HFF-Myc (cell line): Measurements from ENCODE around the gene BOC.

Experiments used
- DNase-seq: peaks from one replicate; pipeline ENCODE4 v3.0.0-alpha.2; 2011; ENCODE audit warnings: low read depth; ENCODE audit errors: extremely low read depth
- H3K4me3 ChIP-seq: replicated peaks from 2 replicates; pipeline ENCODE4 v1.5.1; 2011; ENCODE audit warnings: low read depth, mild to moderate bottlenecking, control low read depth, low read length
- TF ChIP-seq, protein P1 (sequence below): IDR thresholded peaks from 2 replicates; pipeline ENCODE4 v1.5.1; 2012; ENCODE audit warnings: mild to moderate bottlenecking, low read depth, low read length, control low read depth; ENCODE audit errors: missing control alignments

Gene BOC

DNA sequence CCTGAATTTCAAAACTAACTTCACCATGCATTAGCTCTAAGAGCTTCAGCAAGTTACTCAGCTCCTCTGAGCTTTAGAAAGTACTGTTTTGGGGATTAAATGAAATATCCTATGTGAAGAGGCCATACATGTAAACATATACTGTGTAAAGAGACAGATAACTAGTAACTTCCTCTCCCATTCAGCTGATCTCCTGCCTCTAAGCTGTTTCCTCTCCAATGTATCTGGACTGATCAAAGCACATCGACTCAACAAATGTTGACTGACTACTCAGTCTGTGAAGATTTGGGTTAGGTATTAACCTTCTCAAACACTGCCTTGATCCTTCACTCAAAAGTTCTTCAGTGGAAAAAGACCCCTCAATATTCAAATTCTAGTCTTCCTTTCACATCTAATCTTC, 82.0 kb downstream of the BOC start:
- DNase-seq = no peak
- H3K4me3 ChIP-seq = no peak overlapping the region
- TF ChIP-seq, protein P1, sequence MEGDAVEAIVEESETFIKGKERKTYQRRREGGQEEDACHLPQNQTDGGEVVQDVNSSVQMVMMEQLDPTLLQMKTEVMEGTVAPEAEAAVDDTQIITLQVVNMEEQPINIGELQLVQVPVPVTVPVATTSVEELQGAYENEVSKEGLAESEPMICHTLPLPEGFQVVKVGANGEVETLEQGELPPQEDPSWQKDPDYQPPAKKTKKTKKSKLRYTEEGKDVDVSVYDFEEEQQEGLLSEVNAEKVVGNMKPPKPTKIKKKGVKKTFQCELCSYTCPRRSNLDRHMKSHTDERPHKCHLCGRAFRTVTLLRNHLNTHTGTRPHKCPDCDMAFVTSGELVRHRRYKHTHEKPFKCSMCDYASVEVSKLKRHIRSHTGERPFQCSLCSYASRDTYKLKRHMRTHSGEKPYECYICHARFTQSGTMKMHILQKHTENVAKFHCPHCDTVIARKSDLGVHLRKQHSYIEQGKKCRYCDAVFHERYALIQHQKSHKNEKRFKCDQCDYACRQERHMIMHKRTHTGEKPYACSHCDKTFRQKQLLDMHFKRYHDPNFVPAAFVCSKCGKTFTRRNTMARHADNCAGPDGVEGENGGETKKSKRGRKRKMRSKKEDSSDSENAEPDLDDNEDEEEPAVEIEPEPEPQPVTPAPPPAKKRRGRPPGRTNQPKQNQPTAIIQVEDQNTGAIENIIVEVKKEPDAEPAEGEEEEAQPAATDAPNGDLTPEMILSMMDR = no peak

DNA sequence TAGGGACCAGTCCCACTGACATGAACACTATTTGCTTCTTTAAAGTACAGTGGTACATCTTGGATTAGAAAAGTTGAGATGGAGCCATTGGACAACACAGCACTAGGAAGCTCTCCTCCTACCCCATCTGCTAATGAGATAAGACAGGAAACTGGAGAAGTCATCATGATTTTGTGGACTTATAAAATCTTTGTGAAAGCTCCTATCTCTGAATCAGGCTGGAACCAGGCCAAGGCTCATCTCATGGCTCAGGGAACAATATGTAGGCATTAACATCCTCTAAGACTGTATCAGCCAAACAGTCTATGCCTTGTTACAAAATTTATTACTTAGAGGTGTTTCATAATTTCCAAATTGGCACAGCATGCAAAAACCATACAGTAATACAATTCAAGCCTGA, 84.1 kb downstream of the BOC start:
- TF ChIP-seq, protein P1 = no peak
- no peak for DNase-seq
- H3K4me3 ChIP-seq = no peak overlapping the region

DNA sequence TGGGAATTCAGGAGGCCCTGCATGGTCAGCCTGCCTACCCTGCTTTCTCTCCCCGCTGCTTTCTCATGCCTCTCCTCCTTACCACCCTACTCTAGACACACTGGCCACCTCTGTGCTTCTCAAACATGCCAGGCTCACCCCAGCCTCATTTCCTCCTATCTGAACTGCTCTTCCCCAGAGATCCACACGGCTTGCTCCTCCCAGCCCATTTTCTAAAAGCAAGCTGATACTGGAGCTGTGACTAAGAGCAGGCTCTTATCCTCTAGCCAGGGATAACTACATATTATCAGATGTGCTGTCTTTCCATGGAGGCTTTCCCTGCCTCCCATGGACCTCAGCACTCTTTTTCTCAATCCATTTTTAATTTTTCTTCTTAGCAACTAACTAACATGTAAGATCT, 85.9 kb downstream of the BOC start:
- TF ChIP-seq, protein P1 = no peak
- H3K4me3 ChIP-seq = no peak overlapping the region
- DNase-seq = no peak

DNA sequence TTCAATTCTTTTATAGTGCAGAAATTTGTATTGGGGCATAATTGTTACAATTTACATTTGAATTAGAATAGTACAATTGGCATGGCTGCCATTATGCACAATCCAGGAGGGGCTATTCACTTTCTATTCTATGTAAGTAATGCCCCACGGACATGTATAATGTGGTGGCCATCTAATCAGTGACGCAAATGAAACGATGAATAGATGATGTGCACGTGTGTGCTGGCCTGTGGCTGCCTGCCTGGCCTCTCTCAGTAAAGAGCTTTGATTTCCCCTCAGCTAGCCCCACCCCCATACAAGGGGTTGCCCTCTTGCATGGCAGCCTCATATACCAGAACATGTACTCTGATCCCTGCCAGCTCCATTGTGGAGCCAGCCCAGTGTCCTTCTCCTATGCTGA, 86.5 kb downstream of the BOC start:
- TF ChIP-seq, protein P1 = no peak
- H3K4me3 ChIP-seq = no peak overlapping the region
- no peak for DNase-seq

DNA sequence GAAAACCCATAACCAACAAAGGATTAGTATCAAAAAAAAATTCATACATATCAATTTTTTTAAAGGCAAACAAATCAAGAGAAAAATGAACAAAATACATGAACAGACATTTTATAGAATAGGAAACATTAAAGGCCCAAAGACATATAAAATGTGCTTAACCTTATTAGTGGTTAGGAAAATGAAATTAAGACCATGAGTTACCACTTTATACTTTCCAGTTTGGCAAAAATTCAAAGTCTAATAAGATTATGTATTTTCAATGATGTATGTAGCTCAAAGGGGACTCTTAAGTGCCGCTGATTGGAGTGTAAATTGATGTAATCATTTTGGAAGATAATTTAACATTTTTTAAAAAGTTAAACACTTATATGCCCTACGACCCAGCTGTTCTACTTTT, 89.2 kb downstream of the BOC start:
- DNase-seq = no peak
- H3K4me3 ChIP-seq = no peak overlapping the region
- TF ChIP-seq, protein P1 = no peak

DNA sequence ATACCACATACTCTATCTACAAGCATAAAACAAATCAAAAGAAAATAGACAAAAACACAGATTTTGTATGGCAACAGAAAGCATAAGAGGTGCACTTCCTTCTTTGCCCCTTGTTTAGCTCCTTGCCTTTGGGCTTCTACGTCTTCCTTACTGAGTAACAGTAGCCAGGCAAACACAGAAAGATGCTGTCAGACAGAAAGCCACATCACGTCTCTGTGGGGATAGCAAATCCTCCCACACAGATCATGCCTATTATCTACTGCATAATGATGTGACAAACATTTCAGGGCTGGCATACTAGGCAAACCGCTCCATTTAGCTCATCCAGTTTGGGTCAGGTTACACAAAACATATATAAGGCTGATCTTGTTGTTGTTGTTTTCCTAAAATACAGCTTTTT, 92.7 kb downstream of the BOC start:
- no peak overlapping the region for H3K4me3 ChIP-seq
- DNase-seq = no peak
- TF ChIP-seq, protein P1 = no peak

DNA sequence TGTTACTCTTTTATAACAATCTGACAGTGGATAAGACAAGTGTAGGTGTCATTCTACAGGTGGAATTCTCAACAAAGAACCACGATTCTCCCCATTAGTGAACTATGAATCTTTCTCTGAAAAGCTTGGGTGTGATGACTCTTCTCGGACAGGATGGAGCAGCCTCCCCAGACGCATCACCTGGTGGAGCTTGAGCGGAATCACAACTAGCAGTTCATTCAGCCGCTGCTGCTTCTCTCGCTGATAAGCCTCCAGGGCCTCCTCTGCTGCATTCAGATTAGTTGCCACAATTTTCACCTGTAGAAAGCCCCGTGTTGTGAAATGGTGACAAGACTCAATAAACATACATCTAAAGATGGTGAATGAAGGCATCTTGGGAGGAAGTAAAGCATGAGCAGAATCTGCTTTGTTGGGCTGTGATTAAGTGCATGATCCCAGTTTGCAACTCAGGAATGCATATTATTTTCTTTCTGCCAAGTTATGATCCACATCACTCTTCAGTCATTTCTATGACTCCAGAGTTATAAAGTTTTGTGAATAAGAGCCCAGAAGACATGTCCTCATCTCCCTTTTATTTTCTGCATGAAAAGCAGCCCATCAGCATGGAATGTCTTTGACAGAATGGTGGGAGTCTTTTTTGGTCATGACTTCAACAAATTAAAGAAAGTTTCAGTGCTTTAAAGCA, 93.6 kb downstream of the BOC start:
- TF ChIP-seq, protein P1 = no peak
- no peak overlapping the region for H3K4me3 ChIP-seq
- no peak for DNase-seq
